Iris pigment epithelial cell (primary cell): ENCODE measurements around the gene TINCR.
A peak's percentile ranks its signal among the peaks of the same experiment; 100 is the strongest.
"Not testable (repeated sequence)": the region's sequence is repeated elsewhere in the genome, so short reads cannot be mapped to it uniquely, and the experiment has no call there.

ENCODE experiments used
- DNase-seq: peaks from one replicate; pipeline ENCODE4 v3.0.0-alpha.2; 2011; ENCODE audit warnings: low read depth

Gene TINCR

GRCh38 chr19:5567360-5567969 lies at the start of gene TINCR:
Gene TINCR, minus strand, starts transcription at chr19:5567953.
- no peak for DNase-seq

GRCh38 chr19:5617080-5617479 lies 49.3 kb upstream of the TINCR start:
- no peak for DNase-seq

- peak; percentile 59 for DNase-seq
These were observed 48.1 kb upstream of the TINCR start for GRCh38 chr19:5615756-5616327.

GRCh38 chr19:5612891-5613865 lies 45.4 kb upstream of the TINCR start:
- DNase-seq = no peak

- no peak for DNase-seq
These were observed 42.2 kb upstream of the TINCR start for GRCh38 chr19:5609881-5610448.

GRCh38 chr19:5608766-5609165 lies 41.0 kb upstream of the TINCR start:
- DNase-seq = not testable (repeated sequence)

- DNase-seq = no peak
These were observed 40.5 kb upstream of the TINCR start for GRCh38 chr19:5608291-5608690.

- no peak for DNase-seq
These were observed 39.8 kb upstream of the TINCR start for GRCh38 chr19:5607318-5608275.

GRCh38 chr19:5605362-5605761 lies 37.6 kb upstream of the TINCR start:
- no peak for DNase-seq

- DNase-seq = no peak
These were observed 35.9 kb upstream of the TINCR start for GRCh38 chr19:5603626-5604025.

- DNase-seq = no peak
These were observed 33.0 kb upstream of the TINCR start for GRCh38 chr19:5600797-5601196.

GRCh38 chr19:5595745-5596144 lies 28.0 kb upstream of the TINCR start:
- no peak for DNase-seq

- no peak for DNase-seq
These were observed 27.4 kb upstream of the TINCR start for GRCh38 chr19:5595129-5595528.

GRCh38 chr19:5594521-5594950 lies 26.8 kb upstream of the TINCR start:
- DNase-seq = no peak

GRCh38 chr19:5593343-5594255 lies 25.8 kb upstream of the TINCR start:
- no peak for DNase-seq

- DNase-seq = no peak
These were observed 25.0 kb upstream of the TINCR start for GRCh38 chr19:5592531-5593342.

- DNase-seq = no peak
These were observed 23.7 kb upstream of the TINCR start for GRCh38 chr19:5591476-5591875.

GRCh38 chr19:5590865-5591154 lies 23.1 kb upstream of the TINCR start:
- no peak for DNase-seq

GRCh38 chr19:5590151-5590864 lies 22.6 kb upstream of the TINCR start:
- no peak for DNase-seq
